GM15510 (cell line): ENCODE results near the gene IMP3.

Experiments
- POLR2A ChIP-seq: IDR thresholded peaks from 3 replicates; pipeline ENCODE4 v1.6.1; 2011; ENCODE audit warnings: borderline replicate concordance; ENCODE audit not compliant: insufficient read length; ENCODE audit errors: extremely low read depth

Gene IMP3

DNA sequence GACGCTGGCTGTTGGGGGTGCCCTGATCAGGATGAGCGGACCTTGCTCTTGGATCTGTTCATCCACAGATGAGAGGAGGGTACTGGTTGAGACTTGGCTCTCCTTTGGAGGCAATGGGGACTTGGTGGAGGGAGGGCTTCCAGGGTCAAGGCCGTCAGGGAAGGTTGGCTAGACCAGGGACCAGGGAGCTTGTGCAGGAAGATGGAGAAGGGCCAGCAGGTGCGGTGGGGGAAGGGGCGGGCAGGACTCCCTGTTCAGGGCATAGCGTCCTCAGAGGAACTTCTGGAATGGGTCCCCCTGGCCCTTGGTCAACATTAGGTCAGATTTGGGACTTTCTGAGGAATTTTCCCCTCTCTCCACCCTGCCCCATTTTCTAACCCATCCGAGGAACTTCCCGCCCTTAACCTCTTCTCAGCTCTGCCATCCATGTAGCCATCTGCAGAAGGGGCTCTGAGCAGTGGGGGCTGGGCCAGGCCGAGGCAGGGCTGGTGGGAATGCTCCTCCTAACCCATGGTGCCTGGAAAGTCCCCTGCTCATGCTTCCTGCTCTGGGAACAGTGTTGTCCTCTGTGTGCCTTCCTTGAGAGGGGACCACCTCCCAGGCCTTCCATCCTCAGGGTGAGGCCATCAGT is 19.2 kb upstream of the IMP3 start:
- TF ChIP-seq POLR2A: no peak

DNA sequence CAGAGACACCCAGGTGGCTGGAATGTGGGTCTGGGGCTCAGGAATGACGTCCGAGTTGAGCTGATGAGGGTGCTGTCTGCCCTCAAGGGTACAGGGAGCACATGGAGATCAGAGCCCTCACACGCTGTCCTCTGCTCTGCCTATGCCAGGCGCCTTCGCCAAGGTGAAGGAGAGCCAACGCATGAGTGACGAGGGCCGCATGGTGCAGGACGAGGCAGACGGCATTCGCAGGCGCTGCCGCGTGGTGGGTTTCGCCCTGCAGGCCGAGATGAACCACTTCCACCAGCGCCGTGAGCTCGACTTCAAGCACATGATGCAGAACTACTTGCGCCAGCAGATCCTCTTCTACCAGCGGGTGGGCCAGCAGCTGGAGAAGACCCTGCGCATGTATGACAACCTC is 16.8 kb upstream of the IMP3 start:
- no peak for TF ChIP-seq POLR2A

DNA sequence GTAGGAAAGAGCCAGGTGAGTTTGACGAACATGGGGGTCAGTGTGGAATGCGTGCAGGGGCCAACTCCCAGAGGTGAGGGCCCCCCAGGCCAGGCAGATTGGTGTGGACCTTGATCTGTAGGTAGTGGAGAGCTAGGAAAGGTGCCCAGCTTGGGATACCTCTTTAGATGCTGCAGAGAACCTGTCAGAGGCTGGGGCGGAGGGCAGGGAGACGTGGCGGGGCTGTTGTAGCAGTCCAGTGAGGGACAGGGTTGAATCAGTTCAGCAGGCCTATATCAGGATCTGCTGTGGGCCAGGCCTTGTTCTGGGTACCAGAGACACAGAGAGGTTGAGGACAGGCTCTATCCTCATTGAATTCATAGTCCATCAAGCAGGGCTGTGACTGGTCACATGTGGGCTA is 16.3 kb upstream of the IMP3 start:
- TF ChIP-seq POLR2A: no peak

DNA sequence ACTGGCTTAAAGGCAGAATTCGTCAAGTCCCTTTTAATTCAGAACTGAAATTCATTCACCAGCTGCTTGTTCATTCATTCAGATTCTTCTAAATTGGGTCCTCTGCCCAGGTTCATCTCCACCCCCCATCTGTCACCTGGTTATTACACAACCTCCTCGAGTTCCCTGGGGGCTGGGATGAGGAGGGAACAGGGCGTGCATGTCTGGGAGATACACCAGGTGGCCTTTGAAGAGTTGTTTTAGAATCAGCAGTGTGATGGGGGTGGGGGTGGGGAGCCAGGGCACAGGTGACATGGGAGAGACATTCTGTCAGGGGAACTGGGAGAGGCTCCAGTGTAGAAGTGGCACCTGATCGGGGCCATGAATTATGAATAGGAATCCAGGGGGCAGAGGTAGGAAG is 15.9 kb upstream of the IMP3 start:
- no peak for TF ChIP-seq POLR2A

DNA sequence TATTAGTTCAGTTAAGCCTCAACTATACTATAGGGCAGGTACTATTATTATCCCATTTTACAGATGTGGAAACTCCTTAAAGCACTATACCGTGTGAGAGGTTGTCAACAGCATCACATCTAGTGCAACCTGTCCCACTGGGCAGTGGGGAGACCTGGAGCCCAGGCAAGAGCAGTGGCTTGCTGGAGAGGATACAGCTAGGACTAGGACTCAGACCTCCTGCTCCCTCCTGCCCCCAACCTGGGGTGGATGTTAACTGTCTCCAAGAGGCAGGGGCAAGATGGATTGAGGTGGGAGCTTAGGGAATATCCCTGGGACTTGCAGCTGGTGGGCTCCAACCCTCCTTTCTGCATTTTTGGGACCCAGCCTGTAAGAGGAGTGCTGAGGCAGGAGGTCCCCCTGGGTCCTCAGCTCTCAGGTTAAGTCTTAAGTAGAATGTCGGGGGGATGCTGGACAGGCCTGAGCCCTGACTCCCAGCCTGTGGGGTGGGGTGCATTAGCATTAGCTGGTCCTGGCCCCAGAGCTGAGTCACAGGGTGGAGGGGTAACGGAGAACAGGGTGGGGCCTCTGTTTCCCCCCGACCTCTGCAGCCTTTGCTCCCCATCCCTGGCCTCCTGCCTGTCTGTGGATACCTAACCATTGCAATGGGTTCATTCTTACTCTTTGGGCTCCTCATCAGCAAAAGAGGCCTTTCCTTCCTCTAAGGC is 14.3 kb upstream of the IMP3 start:
- TF ChIP-seq POLR2A: no peak

DNA sequence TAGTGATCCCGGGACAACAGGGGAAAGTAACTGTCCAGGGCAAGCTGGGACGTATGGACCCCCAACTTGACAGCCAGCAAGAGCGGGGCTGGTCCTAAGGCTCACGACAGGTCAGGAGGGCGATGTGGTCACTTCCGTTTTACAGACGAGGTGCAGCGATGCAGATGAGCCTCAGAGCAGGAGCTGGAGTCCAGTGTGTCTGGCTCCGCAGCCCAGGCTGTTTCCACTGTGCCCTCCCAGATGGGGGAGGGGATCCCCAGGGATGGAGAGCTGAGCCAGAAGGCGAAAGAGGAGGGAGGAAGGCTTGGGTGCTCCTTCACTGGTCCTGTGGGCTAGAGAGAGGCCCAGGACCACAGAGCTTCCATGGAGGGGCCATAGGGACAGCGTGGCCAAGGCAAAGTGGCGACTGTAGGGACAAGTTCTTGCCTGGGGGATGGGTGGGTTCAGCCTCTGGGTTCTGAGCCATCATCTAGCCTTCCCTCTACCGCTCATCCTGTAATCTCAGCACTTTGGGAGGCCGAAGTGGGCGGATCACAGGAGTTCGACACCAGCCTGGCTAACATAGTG is 13.4 kb upstream of the IMP3 start:
- TF ChIP-seq POLR2A: no peak

DNA sequence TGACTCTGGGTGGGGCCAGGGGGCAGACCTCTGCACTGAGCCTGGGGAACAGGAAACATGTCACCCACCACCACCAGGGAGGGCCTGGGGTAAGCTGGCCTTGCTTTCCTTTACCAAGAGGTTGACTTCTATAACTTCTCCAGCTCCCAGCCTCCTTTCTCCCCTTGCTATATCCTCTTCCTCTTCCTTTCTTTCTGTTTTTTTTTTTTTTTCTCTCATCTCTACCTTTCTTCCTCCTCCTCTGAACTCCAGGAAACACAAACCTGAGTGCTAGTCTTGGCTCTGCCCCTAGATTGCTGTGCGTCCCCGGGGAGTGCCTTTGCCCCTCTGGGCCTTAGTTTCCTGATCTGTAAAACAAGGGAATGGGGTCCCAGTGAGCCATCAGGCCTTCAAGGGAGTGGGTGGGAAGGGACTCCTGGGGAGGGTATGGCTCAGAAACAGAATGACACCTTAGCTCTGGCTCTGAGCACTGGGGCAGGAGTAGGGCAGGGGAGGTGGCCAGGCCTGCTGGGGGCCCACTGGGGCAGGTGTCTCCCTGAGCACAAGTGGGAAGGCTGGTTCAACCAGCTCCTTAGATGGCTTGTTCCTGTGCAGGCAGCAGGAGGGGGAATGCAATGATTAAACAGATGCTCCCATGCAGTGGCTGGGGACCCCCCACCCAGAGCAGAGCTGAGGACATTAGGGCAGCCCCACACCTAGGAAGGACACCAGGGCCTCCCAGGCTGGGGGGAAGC is 12.0 kb upstream of the IMP3 start:
- no peak for TF ChIP-seq POLR2A

DNA sequence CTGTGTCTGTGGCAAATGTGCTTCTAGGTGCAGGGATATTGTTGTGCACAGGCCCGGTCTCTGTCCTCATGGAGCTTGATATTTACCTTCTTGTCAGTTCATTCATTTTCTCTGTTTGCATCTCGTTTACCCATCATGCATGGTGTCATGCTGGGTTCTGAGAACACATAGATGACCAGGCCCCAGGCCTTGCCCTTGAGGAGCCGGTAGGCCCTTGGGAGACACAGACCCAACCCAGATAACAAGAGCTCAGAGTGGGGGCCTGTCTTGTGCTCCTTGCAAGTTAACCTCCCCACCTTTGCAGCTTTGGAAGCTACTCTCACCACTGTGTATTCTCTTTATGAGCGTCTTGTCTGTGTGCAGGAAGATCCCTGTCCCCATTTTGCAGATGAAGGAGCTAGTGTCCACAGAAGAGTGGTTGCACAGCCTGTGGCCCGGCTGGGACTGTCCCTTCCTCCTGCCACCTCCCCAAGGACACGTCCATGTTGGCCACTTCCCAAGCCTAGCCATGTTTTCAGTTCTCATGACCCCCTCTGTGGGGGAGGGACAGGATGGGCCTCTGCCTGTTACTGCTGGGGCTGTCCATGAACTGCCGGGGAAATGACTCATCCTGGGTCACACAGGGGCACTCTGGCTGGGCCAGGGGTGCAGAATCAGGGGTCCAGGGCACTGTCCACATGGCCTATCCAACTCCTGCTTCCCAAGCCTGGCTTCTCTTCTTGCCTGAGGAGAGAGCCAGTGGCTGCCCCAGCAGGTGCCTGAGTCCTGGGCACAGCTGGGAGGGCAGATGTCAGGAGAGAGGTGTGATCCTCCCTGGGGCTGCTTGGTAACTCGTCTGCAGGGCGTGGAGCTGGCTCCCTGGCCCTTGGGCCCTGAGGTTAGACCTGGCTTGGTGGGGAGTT is 11.1 kb upstream of the IMP3 start:
- no peak for TF ChIP-seq POLR2A

DNA sequence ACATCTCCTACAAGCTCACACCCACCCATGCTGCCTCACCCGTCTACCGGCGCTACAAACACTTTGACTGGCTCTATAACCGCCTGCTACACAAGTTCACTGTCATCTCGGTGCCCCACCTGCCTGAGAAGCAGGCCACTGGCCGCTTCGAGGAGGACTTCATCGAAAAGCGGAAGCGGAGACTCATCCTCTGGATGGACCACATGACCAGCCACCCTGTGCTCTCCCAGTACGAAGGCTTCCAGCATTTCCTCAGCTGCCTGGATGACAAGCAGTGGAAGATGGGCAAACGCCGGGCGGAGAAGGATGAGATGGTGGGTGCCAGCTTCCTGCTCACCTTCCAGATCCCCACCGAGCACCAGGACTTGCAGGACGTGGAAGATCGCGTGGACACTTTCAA is 9.8 kb upstream of the IMP3 start:
- TF ChIP-seq POLR2A: no peak

DNA sequence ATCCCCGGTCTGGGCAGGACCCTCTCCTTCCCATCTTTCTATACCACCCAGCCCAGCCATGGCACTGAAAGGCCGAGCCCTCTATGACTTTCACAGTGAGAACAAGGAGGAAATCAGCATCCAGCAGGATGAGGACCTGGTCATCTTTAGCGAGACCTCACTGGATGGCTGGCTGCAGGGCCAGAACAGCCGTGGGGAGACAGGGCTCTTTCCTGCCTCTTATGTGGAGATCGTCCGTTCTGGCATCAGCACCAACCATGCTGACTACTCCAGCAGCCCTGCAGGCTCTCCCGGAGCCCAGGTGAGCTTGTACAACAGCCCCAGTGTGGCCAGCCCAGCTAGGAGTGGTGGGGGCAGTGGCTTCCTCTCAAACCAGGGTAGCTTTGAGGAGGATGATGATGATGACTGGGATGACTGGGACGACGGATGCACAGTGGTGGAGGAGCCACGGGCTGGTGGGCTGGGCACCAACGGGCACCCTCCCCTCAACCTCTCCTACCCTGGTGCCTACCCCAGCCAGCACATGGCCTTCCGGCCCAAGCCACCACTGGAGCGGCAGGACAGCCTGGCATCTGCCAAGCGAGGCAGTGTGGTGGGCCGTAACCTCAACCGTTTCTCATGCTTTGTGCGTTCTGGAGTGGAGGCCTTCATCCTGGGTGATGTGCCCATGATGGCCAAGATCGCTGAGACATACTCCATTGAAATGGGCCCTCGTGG is 9.2 kb upstream of the IMP3 start:
- TF ChIP-seq POLR2A: no peak

DNA sequence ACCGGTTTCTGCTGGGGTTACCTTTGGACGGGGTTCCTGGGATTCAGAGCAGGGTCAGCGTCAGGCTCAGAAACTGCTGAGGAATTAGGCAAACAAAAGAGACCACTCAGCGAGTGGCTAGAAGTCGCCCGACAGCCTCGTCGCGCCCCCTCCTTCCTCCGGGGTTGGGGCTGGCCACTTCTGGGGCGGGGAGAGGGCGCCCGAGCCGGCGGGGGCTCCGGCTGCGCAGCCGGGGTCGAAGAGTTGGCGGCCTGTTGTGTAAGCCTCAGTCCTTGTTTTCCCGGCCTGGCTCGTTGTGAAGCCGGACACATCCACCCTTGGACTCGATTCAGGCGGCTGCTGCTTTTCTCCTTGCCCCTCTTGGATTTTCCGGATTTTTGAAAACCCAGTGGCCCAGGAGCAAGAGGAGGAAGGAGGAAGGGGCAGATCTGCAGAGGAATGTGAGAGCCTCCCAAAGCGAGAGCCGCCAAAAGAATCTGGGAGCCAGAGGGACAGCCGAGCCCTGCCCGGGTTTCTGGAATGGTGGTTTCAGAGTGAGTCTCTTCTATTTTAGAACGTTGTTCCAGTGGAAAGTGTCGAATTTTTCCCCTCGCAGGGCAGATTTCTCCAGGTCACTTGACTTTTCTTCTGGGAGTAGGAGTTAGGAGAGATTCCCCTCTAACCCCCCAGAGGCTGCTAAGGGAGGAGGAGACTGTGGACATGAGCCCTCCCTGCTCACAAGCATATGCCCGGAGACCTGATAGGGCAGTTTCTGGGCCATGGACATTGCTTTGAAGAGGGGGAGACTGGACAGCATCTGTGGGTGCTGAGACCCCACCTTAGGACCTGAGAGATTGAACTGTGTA is 8.4 kb upstream of the IMP3 start:
- TF ChIP-seq POLR2A: no peak

DNA sequence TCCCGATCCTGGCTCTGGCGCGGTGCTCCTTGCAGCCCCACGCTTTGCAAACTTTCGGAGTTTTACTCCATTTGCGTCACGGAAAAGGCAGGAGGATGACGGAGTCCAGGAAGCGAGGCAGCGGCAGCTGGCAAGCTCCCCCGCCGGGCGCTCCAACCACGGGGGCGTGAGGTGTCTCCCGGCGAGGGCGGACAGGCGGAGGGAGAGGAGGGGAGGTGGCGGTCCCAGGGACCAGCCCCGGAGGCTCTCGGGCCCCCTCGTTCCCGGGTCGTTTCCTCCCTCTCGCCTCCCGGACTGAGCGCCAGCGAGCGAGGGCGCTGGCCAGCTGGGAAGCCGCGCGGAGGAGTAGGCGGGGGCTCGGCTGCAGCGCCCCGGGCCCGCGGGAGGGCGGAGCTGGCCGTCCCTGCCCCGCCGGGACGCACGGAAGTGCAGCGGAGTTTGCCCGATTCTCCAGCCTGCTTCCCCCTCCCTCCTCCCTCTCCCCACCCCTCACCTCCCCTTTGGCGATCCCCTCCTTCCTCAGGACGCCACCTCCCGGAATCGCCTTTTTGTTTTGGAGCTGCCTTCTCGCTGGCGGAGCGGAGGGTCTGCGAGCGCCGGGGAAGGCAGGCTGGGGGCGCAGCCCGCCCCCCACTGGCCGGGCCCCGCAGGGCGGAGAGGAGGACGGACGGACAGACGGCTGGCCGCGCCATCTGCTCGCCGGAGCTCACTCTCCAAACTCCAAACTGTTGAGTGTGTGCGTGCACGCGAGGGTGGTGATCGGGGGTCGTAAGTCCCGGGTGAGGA is 7.5 kb upstream of the IMP3 start, which contains the start of gene SNX33:
Gene SNX33, plus strand, starts transcription at position 543 of the 786 bp plus-strand sequence. CDS start 1,191 bp downstream, outside the sequence.
- peak; percentile 19 for TF ChIP-seq POLR2A
